Thyroid gland (tissue), 4 donors: Measurements from ENCODE around the gene PIK3AP1. TPM values are rescaled to one million over a fixed set of nuclear protein-coding genes. Genes with fewer than 3 reads are reported as not detected.

ENCODE experiments used
- DNase-seq, 2 donors: peaks; one replicate each; pipeline ENCODE4 v3.0.0-alpha.2; 2019
- H3K27ac ChIP-seq, 3 donors: fragments of 200-600 bp; sonication (generic); 1 replicate in 2 of 3; 2 replicates in 1 of 3; pipeline ENCODE4 v1.5.1; 2016 to 2019; ENCODE audit warnings: mild to moderate bottlenecking in 1 of 3, moderate library complexity in 1 of 3
- H3K27me3 ChIP-seq: fragments of 200-600 bp; sonication (generic); one replicate; pipeline ENCODE4 v1.5.1; 2019
- H3K36me3 ChIP-seq, 2 donors: fragments of 200-600 bp; sonication (generic); one replicate each; pipeline ENCODE4 v1.5.1; 2016 to 2019
- H3K4me1 ChIP-seq, 2 donors: fragments of 200-600 bp; sonication (generic); one replicate each; pipeline ENCODE4 v1.5.1; 2017 to 2019
- H3K4me3 ChIP-seq, 3 donors: fragments of 200-600 bp; sonication (generic); replicated peaks in 1 of 3; 1 replicate in 2 of 3; 2 replicates in 1 of 3; pipeline ENCODE4 v1.5.1; 2016; ENCODE audit warnings: mild to moderate bottlenecking in 1 of 3
- H3K9me3 ChIP-seq: fragments of 200-600 bp; sonication (generic); one replicate; pipeline ENCODE4 v1.5.1; 2017
- POLR2A ChIP-seq, 2 donors: fragments of 450-650 bp; IDR thresholded peaks; one replicate each; pipeline ENCODE4 v1.6.1; 2017; ENCODE audit warnings: antibody characterized with exemption in 2 of 2, mild to moderate bottlenecking in 2 of 2, moderate library complexity in 1 of 2
- WGBS, 2 donors: methylation state at CpG; one replicate each; pipeline ENCODE4 v1.1.5; 2017; 5-methylcytosine and 5-hydroxymethylcytosine counted together
- intact Hi-C: fragments of 100-400 bp; cut with DNase I; formaldehyde crosslinking; loops from one replicate; pipeline ENCODE4 v1.15.1; 2023
- total RNA-seq, 4 donors: library from RNA; depleted of rRNA; stranded (reverse); fragments of >200 nt; gene quantifications; one replicate each; pipeline ENCODE4 v1.2.3, GENCODE V29; 2016
- TF ChIP-seq, protein P1 (sequence below), 6 experiments: fragments of 200-600 bp in 3 of 6; fragments of 450-650 bp in 3 of 6; sonication (generic) in 3 of 6; IDR thresholded peaks; one replicate each; pipeline ENCODE4 v1.5.1; 2016 to 2019; ENCODE audit warnings: antibody characterized with exemption in 6 of 6, mild to moderate bottlenecking in 2 of 6, inconsistent platforms in 1 of 6, moderate library complexity in 1 of 6

The PIK3AP1 gene
- total RNA-seq, 4 donors from 2014 or later = 8.6 to 13.9 (median 12.0) TPM

DNA sequence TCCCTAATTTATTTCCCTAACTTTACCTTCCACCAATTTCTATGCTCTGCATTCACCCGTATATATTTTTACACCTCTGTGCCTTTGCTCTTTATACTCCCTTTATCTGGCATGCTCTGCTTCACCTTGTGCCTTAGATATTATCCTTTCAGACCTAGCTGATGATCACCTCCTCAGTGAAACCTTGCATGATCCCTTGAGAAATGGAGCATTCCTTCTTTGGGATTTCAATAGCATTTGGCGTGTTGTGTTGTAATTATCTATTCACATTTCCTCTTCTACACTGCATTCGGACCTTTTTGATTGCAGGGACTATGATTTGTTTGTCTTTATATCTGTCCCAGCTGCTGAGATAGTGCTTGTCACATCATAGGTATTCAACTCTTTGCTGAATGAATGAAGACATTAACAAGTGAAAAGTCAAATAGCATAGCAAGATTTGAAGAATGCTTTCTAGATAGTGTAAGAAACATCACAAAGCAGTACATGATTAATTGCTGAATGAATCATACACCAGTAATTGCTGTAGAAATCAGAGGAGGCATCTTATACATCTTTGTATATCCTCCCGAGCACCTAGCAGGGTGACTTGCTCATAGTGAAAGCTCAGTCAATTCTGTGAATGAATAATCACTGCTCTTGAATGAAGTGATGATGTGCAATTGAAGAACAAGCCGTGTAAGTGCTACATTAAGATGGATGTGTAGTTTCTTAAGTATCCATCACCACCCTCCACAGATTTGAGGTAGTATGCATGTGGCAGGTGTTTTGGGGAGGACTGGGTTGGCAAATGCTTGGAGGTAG, 131.5 kb downstream of the PIK3AP1 start:
- H3K9me3 ChIP-seq = no peaks in the 10 kb centered on the region
- peaks cover 25 to 27% of the 10 kb centered on the region in 2 donors for H3K4me1 ChIP-seq
- H3K4me3 ChIP-seq = no peak overlapping the region
- H3K36me3 ChIP-seq = no peaks in the 10 kb centered on the region
- TF ChIP-seq, protein P1, sequence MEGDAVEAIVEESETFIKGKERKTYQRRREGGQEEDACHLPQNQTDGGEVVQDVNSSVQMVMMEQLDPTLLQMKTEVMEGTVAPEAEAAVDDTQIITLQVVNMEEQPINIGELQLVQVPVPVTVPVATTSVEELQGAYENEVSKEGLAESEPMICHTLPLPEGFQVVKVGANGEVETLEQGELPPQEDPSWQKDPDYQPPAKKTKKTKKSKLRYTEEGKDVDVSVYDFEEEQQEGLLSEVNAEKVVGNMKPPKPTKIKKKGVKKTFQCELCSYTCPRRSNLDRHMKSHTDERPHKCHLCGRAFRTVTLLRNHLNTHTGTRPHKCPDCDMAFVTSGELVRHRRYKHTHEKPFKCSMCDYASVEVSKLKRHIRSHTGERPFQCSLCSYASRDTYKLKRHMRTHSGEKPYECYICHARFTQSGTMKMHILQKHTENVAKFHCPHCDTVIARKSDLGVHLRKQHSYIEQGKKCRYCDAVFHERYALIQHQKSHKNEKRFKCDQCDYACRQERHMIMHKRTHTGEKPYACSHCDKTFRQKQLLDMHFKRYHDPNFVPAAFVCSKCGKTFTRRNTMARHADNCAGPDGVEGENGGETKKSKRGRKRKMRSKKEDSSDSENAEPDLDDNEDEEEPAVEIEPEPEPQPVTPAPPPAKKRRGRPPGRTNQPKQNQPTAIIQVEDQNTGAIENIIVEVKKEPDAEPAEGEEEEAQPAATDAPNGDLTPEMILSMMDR (IDR thresholded peaks at IDR 0.05) = no peak
- TF ChIP-seq POLR2A (IDR thresholded peaks at IDR 0.05) = no peak
- DNase-seq = no peak
- H3K27ac ChIP-seq = peak overlapping the region in 2 of 3 donors; percentile 96 to 97
- no peaks in the 10 kb centered on the region for H3K27me3 ChIP-seq
- 83 to 85% methylated on average over 5 of the region's 5 CpGs for WGBS, 2 donors
- intact Hi-C loops = no loop called here

DNA sequence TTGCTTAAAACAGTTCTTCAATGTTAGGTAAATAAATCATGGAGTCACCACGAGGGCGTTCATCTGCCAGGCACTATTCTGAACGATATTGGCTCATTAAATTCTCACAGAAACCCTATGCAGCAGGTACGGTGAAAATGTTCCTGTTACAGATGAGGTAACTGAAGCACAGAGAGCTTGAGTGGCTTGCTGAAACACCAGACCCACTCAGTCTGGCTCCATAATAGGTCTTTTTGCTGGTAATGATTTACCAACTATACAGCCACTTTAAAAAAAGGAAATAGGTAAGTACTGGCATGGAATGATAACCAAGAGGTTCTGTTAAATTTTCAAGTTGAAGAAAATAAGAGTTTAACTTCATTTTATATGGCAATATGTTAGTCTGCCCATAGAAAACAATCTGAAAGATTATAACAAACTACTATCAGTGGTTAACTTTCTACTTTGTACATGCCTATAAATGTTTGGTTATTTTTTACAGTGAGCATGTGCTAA, 132.2 kb downstream of the PIK3AP1 start:
- no peak for TF ChIP-seq POLR2A (IDR thresholded peaks at IDR 0.05)
- TF ChIP-seq, protein P1 (IDR thresholded peaks at IDR 0.05) = no peak
- 31 to 40% methylated on average over 4 of the region's 4 CpGs for WGBS, 2 donors
- Histone ChIP-seq H3K27me3 (no peaks in the 10 kb centered on the region), H3K27ac (peak overlapping the region; percentile 96 to 99 (median 97)), H3K4me3 (peak overlapping the region in 1 of 3 donors; percentile 58), H3K9me3 (no peaks in the 10 kb centered on the region), H3K4me1 (peaks cover 28% of the 10 kb centered on the region in 2 donors), H3K36me3 (no peaks in the 10 kb centered on the region)
- intact Hi-C loops = no loop called here
- peak; percentile 6 to 9 for DNase-seq

DNA sequence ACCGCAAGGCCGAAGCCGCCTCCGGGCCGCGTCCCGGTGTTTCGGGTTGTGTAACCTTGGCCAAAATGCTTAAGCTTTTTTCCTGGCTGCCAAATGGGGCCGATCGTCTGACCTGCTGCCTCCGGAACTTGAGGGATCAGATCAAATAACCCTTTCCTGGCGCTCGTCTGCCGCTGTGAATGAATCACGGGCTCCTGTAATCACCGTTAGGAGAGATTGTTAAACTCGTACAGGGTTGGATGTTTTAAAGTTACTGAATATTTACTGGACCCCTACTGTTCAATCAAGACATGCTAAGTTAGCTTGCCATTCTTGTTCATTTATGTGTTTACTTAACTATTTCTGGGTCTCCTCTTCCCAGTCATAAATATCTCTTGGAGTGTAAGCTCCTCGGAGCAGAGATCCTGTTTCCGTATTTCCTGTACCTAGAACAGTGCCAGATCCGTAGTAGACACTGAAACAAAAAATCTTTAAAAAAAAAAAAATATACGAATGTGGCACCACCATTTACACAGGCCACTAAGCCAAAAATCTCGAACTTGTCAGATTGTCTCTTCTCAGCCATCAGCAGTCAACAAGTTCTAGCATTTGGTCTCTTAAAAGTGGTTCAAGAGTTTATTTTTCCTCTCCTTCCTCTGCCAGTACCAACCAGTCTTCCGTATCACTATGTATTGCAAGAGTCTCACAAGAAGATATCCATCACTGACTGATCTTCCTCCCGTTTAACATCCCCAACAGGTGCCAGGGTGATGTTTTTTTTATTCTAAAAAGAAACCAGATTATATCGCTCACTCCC, 132.9 kb downstream of the PIK3AP1 start:
- 5 to 6% methylated on average over 17 to 21 of the region's 25 CpGs for WGBS, 2 donors
- H3K36me3 ChIP-seq = no peaks in the 10 kb centered on the region
- peaks cover 30 to 31% of the 10 kb centered on the region in 2 donors for H3K4me1 ChIP-seq
- H3K27me3 ChIP-seq = no peaks in the 10 kb centered on the region
- H3K9me3 ChIP-seq = no peaks in the 10 kb centered on the region
- intact Hi-C loops = no loop called here
- TF ChIP-seq, protein P1 (IDR thresholded peaks at IDR 0.05) = no peak
- TF ChIP-seq POLR2A (IDR thresholded peaks at IDR 0.05) = peak in 1 of 2 donors; percentile 19
- peak overlapping the region; percentile 96 to 99 (median 97) for H3K27ac ChIP-seq
- peak overlapping the region; percentile 58 to 80 (median 78) for H3K4me3 ChIP-seq
- peak; percentile 59 to 61 for DNase-seq

DNA sequence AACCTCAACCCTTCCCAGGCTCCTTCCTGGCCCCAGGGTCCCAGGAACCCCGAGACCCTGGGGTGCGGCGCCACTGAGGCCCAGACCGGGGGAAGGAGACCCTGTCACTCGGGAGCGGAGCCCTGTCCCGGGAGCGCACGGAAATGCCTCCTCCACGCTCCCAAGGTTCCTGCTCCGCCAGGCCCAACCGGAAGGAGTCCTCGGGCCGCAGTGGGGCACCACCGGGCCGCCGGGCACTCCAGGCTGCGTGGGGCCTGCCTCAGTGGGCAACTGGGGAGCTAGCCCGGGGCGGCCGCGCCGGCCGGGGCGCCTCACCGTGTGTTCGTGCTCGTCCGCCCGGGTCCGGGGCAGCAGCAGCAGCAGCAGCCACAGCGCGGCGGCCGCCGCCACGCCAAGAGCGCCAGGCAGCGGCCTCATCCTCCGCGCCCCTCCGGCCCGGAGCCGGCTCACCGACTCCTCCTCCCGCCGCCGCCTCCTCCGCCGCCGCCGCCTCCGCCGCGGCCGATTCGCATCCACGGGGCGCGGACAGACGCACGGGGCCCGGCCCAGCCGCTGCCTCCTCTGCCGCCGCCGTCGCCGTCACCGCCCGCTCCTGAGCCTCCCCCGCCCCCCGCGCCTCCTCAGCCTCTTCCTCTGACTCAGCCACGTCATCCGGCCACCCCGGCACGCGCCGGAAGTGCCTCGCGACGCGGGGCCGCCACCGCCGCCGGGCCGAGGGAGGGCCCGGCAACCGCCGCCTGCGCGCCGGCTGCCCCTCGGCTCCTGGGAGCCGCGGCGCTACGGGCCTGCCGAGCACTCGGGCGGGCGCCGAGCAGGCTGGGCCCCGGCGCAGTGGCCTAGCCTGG, 133.7 kb downstream of the PIK3AP1 start, which contains the start of gene TM9SF3:
TSS of gene TM9SF3 (minus strand) at position 594 of the 845 bp plus-strand sequence. CDS start at position 417, 177 bp downstream.
- Histone ChIP-seq H3K4me1 (peaks cover 38 to 39% of the 10 kb centered on the region in 2 donors), H3K9me3 (no peaks in the 10 kb centered on the region), H3K4me3 (peak within 1 kb of the TSS; percentile 58 to 81 (median 78)), H3K27ac (peak within 1 kb of the TSS; percentile 96 to 99 (median 97)), H3K27me3 (no peaks in the 10 kb centered on the region), H3K36me3 (no peaks in the 10 kb centered on the region)
- TF ChIP-seq, protein P1 (IDR thresholded peaks at IDR 0.05) = peak in 3 of 6 experiments; percentile 16 to 21 (median 17)
- TF ChIP-seq POLR2A (IDR thresholded peaks at IDR 0.05) = peak; percentile 84 to 96
- peak; percentile 92 to 93 for DNase-seq
- no CpG with 5 or more reads among the region's 107 CpGs for WGBS, 2 donors
- intact Hi-C loops = no loop called here
